Measurements from ENCODE around the gene HECTD4.

The HECTD4 gene

GRCh38 chr12:112239020-112239419, 143.2 kb downstream of the HECTD4 start:
- no peak for TF ChIP-seq CTCF (conservative IDR thresholded peaks at IDR 0.05; ENCODE audit: control insufficient read depth, insufficient read depth, low read depth, low read length)
- H3K4me3 ChIP-seq (ENCODE audit: control insufficient read depth, low read depth, low read length) = no peak overlapping the region
- no peak for DNase-seq (ENCODE audit: low read depth)

- no peak for TF ChIP-seq CTCF (conservative IDR thresholded peaks at IDR 0.05; ENCODE audit: control insufficient read depth, insufficient read depth, low read depth, low read length)
- H3K4me3 ChIP-seq (ENCODE audit: control insufficient read depth, low read depth, low read length) = no peak overlapping the region
- no peak for DNase-seq (ENCODE audit: low read depth)
Observed at GRCh38 chr12:112238441-112238840, 143.8 kb downstream of the HECTD4 start.

DNA sequence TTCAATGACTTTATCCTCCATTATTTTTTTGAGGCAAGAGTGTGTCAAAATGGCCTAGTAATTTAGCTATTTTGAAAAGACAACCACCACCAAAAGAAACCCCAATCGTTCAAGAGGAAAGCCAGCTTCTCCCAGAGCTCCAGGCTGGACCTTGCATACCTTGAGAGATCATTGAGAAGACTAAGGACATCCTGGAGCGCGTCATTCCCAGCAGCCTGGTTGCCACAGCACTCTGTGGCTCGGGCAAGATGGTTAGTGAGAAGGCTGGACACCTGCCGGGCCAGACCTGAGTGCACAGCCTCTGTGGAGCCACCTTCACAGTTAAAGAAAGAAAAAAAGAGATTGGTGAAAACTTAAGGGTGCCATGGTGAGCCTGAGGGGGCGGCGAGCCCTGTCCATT, 145.4 kb downstream of the HECTD4 start:
- H3K4me3 ChIP-seq (ENCODE audit: control insufficient read depth, low read depth, low read length) = no peak overlapping the region
- no peak for DNase-seq (ENCODE audit: low read depth)
- no peak for TF ChIP-seq CTCF (conservative IDR thresholded peaks at IDR 0.05; ENCODE audit: control insufficient read depth, insufficient read depth, low read depth, low read length)

GRCh38 chr12:112236386-112236785, 145.8 kb downstream of the HECTD4 start:
- no peak for TF ChIP-seq CTCF (conservative IDR thresholded peaks at IDR 0.05; ENCODE audit: control insufficient read depth, insufficient read depth, low read depth, low read length)
- DNase-seq (ENCODE audit: low read depth) = peak; percentile 3
- no peak overlapping the region for H3K4me3 ChIP-seq (ENCODE audit: control insufficient read depth, low read depth, low read length)

- H3K4me3 ChIP-seq (ENCODE audit: control insufficient read depth, low read depth, low read length) = no peak overlapping the region
- DNase-seq (ENCODE audit: low read depth) = no peak
- no peak for TF ChIP-seq CTCF (conservative IDR thresholded peaks at IDR 0.05; ENCODE audit: control insufficient read depth, insufficient read depth, low read depth, low read length)
Observed at GRCh38 chr12:112234303-112234702, 147.9 kb downstream of the HECTD4 start.

GRCh38 chr12:112233242-112233641, 149.0 kb downstream of the HECTD4 start:
- no peak for TF ChIP-seq CTCF (conservative IDR thresholded peaks at IDR 0.05; ENCODE audit: control insufficient read depth, insufficient read depth, low read depth, low read length)
- H3K4me3 ChIP-seq (ENCODE audit: control insufficient read depth, low read depth, low read length) = no peak overlapping the region
- DNase-seq (ENCODE audit: low read depth) = no peak

GRCh38 chr12:112230136-112230535, 152.1 kb downstream of the HECTD4 start:
- no peak overlapping the region for H3K4me3 ChIP-seq (ENCODE audit: control insufficient read depth, low read depth, low read length)
- no peak for TF ChIP-seq CTCF (conservative IDR thresholded peaks at IDR 0.05; ENCODE audit: control insufficient read depth, insufficient read depth, low read depth, low read length)
- DNase-seq (ENCODE audit: low read depth) = no peak

Measured in fibroblast of mammary gland (primary cell).